HFFc6 (cell line): ENCODE results near the gene NTF4. TPM values are rescaled to one million over a fixed set of nuclear protein-coding genes. Genes with fewer than 3 reads are reported as not detected.
A peak's percentile ranks its signal among the peaks of the same experiment; 100 is the strongest.

Source experiments
- DNase-seq: peaks from one replicate; pipeline ENCODE4 v3.0.0-alpha.2; 2018
- H3K27ac Mint-ChIP-seq: 2 replicates; pipeline ENCODE4 v1.8.0; 2020; ENCODE audit warnings: mild to moderate bottlenecking, mixed read lengths
- H3K27me3 Mint-ChIP-seq: 2 replicates; pipeline ENCODE4 v1.8.0; 2021; ENCODE audit warnings: mild to moderate bottlenecking, moderate library complexity, mixed read lengths; ENCODE audit not compliant: insufficient read depth
- H3K36me3 Mint-ChIP-seq: 2 replicates; pipeline ENCODE4 v1.8.0; 2021; ENCODE audit warnings: low read depth, mixed read lengths
- H3K4me1 Mint-ChIP-seq: 2 replicates; pipeline ENCODE4 v1.8.0; 2020; ENCODE audit warnings: low read depth, mixed read lengths
- H3K4me3 Mint-ChIP-seq: 2 replicates; pipeline ENCODE4 v1.8.0; 2020; ENCODE audit warnings: mild to moderate bottlenecking, moderate library complexity, mixed read lengths
- H3K9me3 Mint-ChIP-seq: 2 replicates; pipeline ENCODE4 v1.8.0; 2020; ENCODE audit warnings: mild to moderate bottlenecking, mixed read lengths
- CTCF ChIP-seq: fragments of 200-600 bp; sonication (generic); IDR thresholded peaks from 2 replicates; pipeline ENCODE4 v1.5.0; 2021; ENCODE audit warnings: antibody characterized with exemption, mild to moderate bottlenecking
- total RNA-seq, 6 experiments: library from RNA; stranded (reverse); fragmentation: NEBNext Ultra II Directional; extraction: Animal tissue kit (Norgen Biotek cat#: 25700); gene quantifications; 2 replicates in 1 of 6; 3 replicates in 5 of 6; pipeline ENCODE4 v1.2.3, GENCODE V29; 2021

Gene NTF4
- total RNA-seq, 6 experiments from 2014 or later, result 0.82 to 1.5 (median 1.1) TPM; not detected in 2

- DNase-seq, result no peak
- Mint-ChIP-seq H3K36me3 (peaks cover 41% of the 10 kb centered on the region), H3K4me1 (peaks cover 8% of the 10 kb centered on the region), H3K9me3 (no peaks in the 10 kb centered on the region), H3K27ac (0 out of 2 replicates have a peak overlapping the region, but pooled peaks have one; percentile 19), H3K4me3 (no peak overlapping the region), H3K27me3 (peaks cover 4% of the 10 kb centered on the region; the same call in 1 of the 2 replicates)
- no peak for TF ChIP-seq CTCF
These were observed 30.2 kb upstream of the NTF4 start for GRCh38 chr19:49094505-49095482.

GRCh38 chr19:49092686-49093085 is 28.1 kb upstream of the NTF4 start:
- peaks cover 13% of the 10 kb centered on the region for H3K4me1 Mint-ChIP-seq
- H3K27ac Mint-ChIP-seq, result no peak overlapping the region
- H3K36me3 Mint-ChIP-seq, result peaks cover 32% of the 10 kb centered on the region
- no peaks in the 10 kb centered on the region for H3K9me3 Mint-ChIP-seq
- TF ChIP-seq CTCF, result no peak
- H3K4me3 Mint-ChIP-seq, result no peak overlapping the region
- peaks cover 1% of the 10 kb centered on the region; the same call in 1 of the 2 replicates for H3K27me3 Mint-ChIP-seq
- DNase-seq, result no peak

GRCh38 chr19:49091391-49092038 is 26.9 kb upstream of the NTF4 start:
- Mint-ChIP-seq H3K4me3 (no peak overlapping the region), H3K36me3 (peaks cover 37% of the 10 kb centered on the region), H3K27ac (no peak overlapping the region), H3K27me3 (peaks cover 1% of the 10 kb centered on the region; the same call in 1 of the 2 replicates), H3K4me1 (peaks cover 15% of the 10 kb centered on the region), H3K9me3 (no peaks in the 10 kb centered on the region)
- TF ChIP-seq CTCF, result no peak
- no peak for DNase-seq

DNA sequence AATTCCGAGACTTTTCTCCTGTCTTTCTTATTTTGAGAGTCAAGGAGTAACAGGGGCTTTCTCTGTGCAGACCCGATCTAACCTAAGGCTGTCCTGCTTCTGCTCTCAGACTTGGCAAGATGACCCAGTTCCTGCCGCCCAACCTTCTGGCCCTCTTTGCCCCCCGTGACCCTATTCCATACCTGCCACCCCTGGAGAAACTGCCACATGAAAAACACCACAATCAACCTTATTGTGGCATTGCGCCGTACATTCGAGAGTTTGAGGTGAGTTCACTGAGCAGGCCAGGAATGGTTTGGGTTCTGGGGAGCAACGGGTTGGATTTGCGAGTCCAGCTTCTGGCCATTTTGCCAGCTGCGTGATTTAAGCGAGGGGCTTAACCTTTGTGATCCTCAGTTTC is 21.7 kb upstream of the NTF4 start:
- peak overlapping the region; percentile 96 for H3K4me3 Mint-ChIP-seq
- no peaks in the 10 kb centered on the region for H3K9me3 Mint-ChIP-seq
- H3K27me3 Mint-ChIP-seq, result peaks cover 3% of the 10 kb centered on the region
- peak overlapping the region; percentile 94 for H3K27ac Mint-ChIP-seq
- no peak for TF ChIP-seq CTCF
- H3K36me3 Mint-ChIP-seq, result peaks cover 28% of the 10 kb centered on the region
- H3K4me1 Mint-ChIP-seq, result peaks cover 29% of the 10 kb centered on the region
- DNase-seq, result no peak

GRCh38 chr19:49085868-49086232 is 21.2 kb upstream of the NTF4 start:
- H3K4me1 Mint-ChIP-seq, result peaks cover 29% of the 10 kb centered on the region
- TF ChIP-seq CTCF, result no peak
- peak overlapping the region; percentile 94 for H3K27ac Mint-ChIP-seq
- DNase-seq, result no peak
- no peaks in the 10 kb centered on the region for H3K9me3 Mint-ChIP-seq
- H3K27me3 Mint-ChIP-seq, result peaks cover 2% of the 10 kb centered on the region
- H3K36me3 Mint-ChIP-seq, result peaks cover 26% of the 10 kb centered on the region
- H3K4me3 Mint-ChIP-seq, result peak overlapping the region; percentile 96
